H9 (cell line): ENCODE results near the gene ARHGEF25. TPM values are rescaled to one million over a fixed set of nuclear protein-coding genes. Genes with fewer than 3 reads are reported as not detected.

Experiments
- DNase-seq: peaks from one replicate; pipeline ENCODE4 v3.0.0-alpha.2; 2017
- H2AFZ ChIP-seq: one replicate; pipeline ENCODE4 v1.6.1; 2013; ENCODE audit warnings: mild to moderate bottlenecking, low read length, control low read depth, moderate library complexity
- H2AK5ac ChIP-seq: 2 replicates; pipeline ENCODE4 v1.6.1; 2013; ENCODE audit warnings: low read length, control low read depth, mixed read lengths; ENCODE audit not compliant: insufficient read length
- H2BK120ac ChIP-seq: one replicate; pipeline ENCODE4 v1.6.1; 2013; ENCODE audit warnings: low read depth, mild to moderate bottlenecking, low read length, control low read depth, inconsistent platforms; ENCODE audit not compliant: poor library complexity, severe bottlenecking
- H2BK12ac ChIP-seq: 2 replicates; pipeline ENCODE4 v1.6.1; 2013; ENCODE audit warnings: low read length, control low read depth, mixed read lengths, low read depth; ENCODE audit not compliant: insufficient read length
- H2BK15ac ChIP-seq: 2 replicates; pipeline ENCODE4 v1.6.1; 2013; ENCODE audit warnings: low read depth, low read length, control low read depth
- H2BK20ac ChIP-seq: one replicate; pipeline ENCODE4 v1.6.1; 2013; ENCODE audit warnings: low read depth, mild to moderate bottlenecking, low read length, control low read depth, inconsistent platforms; ENCODE audit not compliant: poor library complexity, severe bottlenecking
- H2BK5ac ChIP-seq: 2 replicates; pipeline ENCODE4 v1.6.1; 2013; ENCODE audit warnings: low read length, control low read depth, mixed read lengths; ENCODE audit not compliant: insufficient read length
- H3K14ac ChIP-seq: 2 replicates; pipeline ENCODE4 v1.6.1; 2013; ENCODE audit warnings: low read length, control low read depth; ENCODE audit not compliant: insufficient read depth
- H3K18ac ChIP-seq: 2 replicates; pipeline ENCODE4 v1.6.1; 2013; ENCODE audit warnings: low read depth, mild to moderate bottlenecking, mixed read lengths, low read length, control low read depth; ENCODE audit not compliant: insufficient read length
- H3K23ac ChIP-seq: 2 replicates; pipeline ENCODE4 v1.6.1; 2013; ENCODE audit warnings: low read length, control low read depth, mixed read lengths, low read depth; ENCODE audit not compliant: insufficient read length
- H3K23me2 ChIP-seq: 2 replicates; pipeline ENCODE4 v1.6.1; 2013; ENCODE audit warnings: low read depth, mild to moderate bottlenecking, mixed read lengths, low read length, control low read depth; ENCODE audit not compliant: insufficient read length, poor library complexity, severe bottlenecking
- H3K27ac ChIP-seq: 2 replicates; pipeline ENCODE4 v1.5.1; 2013; ENCODE audit warnings: low read length, control low read depth, mixed read lengths, low read depth; ENCODE audit not compliant: insufficient read length
- H3K27me3 ChIP-seq: 2 replicates; pipeline ENCODE4 v1.6.1; 2013; ENCODE audit warnings: low read length, control low read depth, inconsistent platforms; ENCODE audit not compliant: insufficient read depth
- H3K4ac ChIP-seq: 2 replicates; pipeline ENCODE4 v1.6.1; 2013; ENCODE audit warnings: low read depth, mild to moderate bottlenecking, control low read depth, inconsistent platforms, low read length, moderate library complexity
- H3K4me1 ChIP-seq: 2 replicates; pipeline ENCODE4 v1.6.1; 2013; ENCODE audit warnings: low read length, control low read depth, inconsistent platforms; ENCODE audit not compliant: insufficient read depth
- H3K4me2 ChIP-seq: 2 replicates; pipeline ENCODE4 v1.6.1; 2013; ENCODE audit warnings: low read length, control low read depth, mixed read lengths; ENCODE audit not compliant: insufficient read length, insufficient read depth
- H3K56ac ChIP-seq: 2 replicates; pipeline ENCODE4 v1.6.1; 2013; ENCODE audit warnings: low read depth, mild to moderate bottlenecking, mixed read lengths, low read length, control low read depth; ENCODE audit not compliant: insufficient read length
- H3K79me1 ChIP-seq: 2 replicates; pipeline ENCODE4 v1.6.1; 2013; ENCODE audit warnings: low read depth, mild to moderate bottlenecking, moderate library complexity, low read length, control low read depth, inconsistent platforms; ENCODE audit not compliant: insufficient read depth, poor library complexity, severe bottlenecking
- H3K79me2 ChIP-seq: 2 replicates; pipeline ENCODE4 v1.6.1; 2013; ENCODE audit warnings: low read length, control low read depth, inconsistent platforms; ENCODE audit not compliant: insufficient read depth
- H3K9ac ChIP-seq: 2 replicates; pipeline ENCODE4 v1.6.1; 2013; ENCODE audit warnings: low read length, control low read depth, mixed read lengths; ENCODE audit not compliant: insufficient read length; ENCODE audit errors: extremely low read depth
- H3K9me3 ChIP-seq: one replicate; pipeline ENCODE4 v1.6.1; 2013; ENCODE audit warnings: low read depth, low read length, inconsistent platforms; ENCODE audit not compliant: control insufficient read depth
- H3T11ph ChIP-seq: one replicate; pipeline ENCODE4 v1.6.1; 2013; ENCODE audit warnings: mild to moderate bottlenecking, low read length, control low read depth, inconsistent platforms
- H4K20me1 ChIP-seq: one replicate; pipeline ENCODE4 v1.6.1; 2013; ENCODE audit not compliant: control insufficient read depth, insufficient read length, insufficient read depth
- H4K5ac ChIP-seq: 2 replicates; pipeline ENCODE4 v1.6.1; 2013; ENCODE audit warnings: low read depth, mild to moderate bottlenecking, mixed read lengths, low read length, control low read depth; ENCODE audit not compliant: insufficient read length
- H4K8ac ChIP-seq: replicated peaks from 2 replicates; pipeline ENCODE4 v1.6.1; 2013; ENCODE audit warnings: low read length, control low read depth, mixed read lengths, low read depth; ENCODE audit not compliant: insufficient read length
- H4K91ac ChIP-seq: 2 replicates; pipeline ENCODE4 v1.6.1; 2013; ENCODE audit warnings: low read depth, mild to moderate bottlenecking, moderate library complexity, mixed read lengths, low read length, control low read depth; ENCODE audit not compliant: insufficient read length
- H3K27ac Mint-ChIP-seq, 3 experiments: 2 replicates in 2 of 3; 3 replicates in 1 of 3; pipeline ENCODE4 v1.8.0; 2020 to 2021; ENCODE audit warnings: mixed read lengths in 3 of 3, mild to moderate bottlenecking in 1 of 3, moderate library complexity in 1 of 3
- H3K27me3 Mint-ChIP-seq: 2 replicates; pipeline ENCODE4 v1.8.0; 2021; ENCODE audit warnings: low read depth, mild to moderate bottlenecking, moderate library complexity, mixed read lengths
- H3K36me3 Mint-ChIP-seq, 3 experiments: 2 replicates in 2 of 3; 3 replicates in 1 of 3; pipeline ENCODE4 v1.8.0; 2020 to 2021; ENCODE audit warnings: low read depth in 3 of 3, mixed read lengths in 3 of 3; ENCODE audit not compliant: insufficient read depth in 1 of 3
- H3K4me1 Mint-ChIP-seq, 2 experiments: 2 replicates each; pipeline ENCODE4 v1.8.0; 2020; ENCODE audit warnings: mixed read lengths in 2 of 2
- H3K4me3 Mint-ChIP-seq, 2 experiments: 2 replicates in 1 of 2; 3 replicates in 1 of 2; pipeline ENCODE4 v1.8.0; 2020 to 2021; ENCODE audit warnings: mild to moderate bottlenecking in 2 of 2, mixed read lengths in 2 of 2, moderate library complexity in 1 of 2
- H3K9me3 Mint-ChIP-seq, 2 experiments: 2 replicates in 1 of 2; 3 replicates in 1 of 2; pipeline ENCODE4 v1.8.0; 2020; ENCODE audit warnings: mild to moderate bottlenecking in 2 of 2, mixed read lengths in 2 of 2, moderate library complexity in 1 of 2
- CTCF ChIP-seq: fragments of 200-600 bp; sonication (generic); conservative IDR thresholded peaks from 3 replicates; pipeline ENCODE4 v1.8.0; 2021; ENCODE audit warnings: antibody characterized with exemption, mild to moderate bottlenecking
- WGBS: extraction: QIAGEN DNeasy Blood & Tissue Kit; methylation state at CpG from one replicate; pipeline ENCODE4 v1.1.7; 2013; ENCODE audit warnings: missing lambda C conversion rate, low lambda C conversion rate, mixed read lengths; ENCODE audit not compliant: insufficient read length; ENCODE audit errors: extremely low coverage; 5-methylcytosine and 5-hydroxymethylcytosine counted together
- total RNA-seq: library from RNA; stranded (reverse); gene quantifications from 2 replicates; pipeline ENCODE4 v1.2.1, GENCODE V29; 2021

The ARHGEF25 gene
- total RNA-seq, 1 experiment from 2014 or later: 22.6 TPM

- Histone ChIP-seq H3K56ac (no peak overlapping the region), H2BK5ac (no peak overlapping the region), H2BK12ac (no peak overlapping the region), H4K20me1 (no peaks in the 10 kb centered on the region), H3K23ac (no peak overlapping the region), H2BK120ac (no peak overlapping the region), H3K4ac (no peak overlapping the region), H3K27ac (no peak overlapping the region), H3T11ph (no peak overlapping the region), H3K9ac (no peak overlapping the region), H4K91ac (no peak overlapping the region), H2BK15ac (no peak overlapping the region), H3K27me3 (no peaks in the 10 kb centered on the region), H2BK20ac (no peak overlapping the region), H3K23me2 (peaks cover 34% of the 10 kb centered on the region), H2AK5ac (no peak overlapping the region), H4K8ac (no peak overlapping the region), H4K5ac (no peak overlapping the region), H3K18ac (no peak overlapping the region), H3K79me2 (no peaks in the 10 kb centered on the region), H3K4me1 (peaks cover 3% of the 10 kb centered on the region), H3K79me1 (no peaks in the 10 kb centered on the region), H3K4me2 (no peak overlapping the region), H2AFZ (no peak overlapping the region), H3K9me3 (no peaks in the 10 kb centered on the region), H3K14ac (no peak overlapping the region)
- no peaks in the 10 kb centered on the region; a peak in 1 of 5 replicates for H3K9me3 Mint-ChIP-seq
- H3K36me3 Mint-ChIP-seq: peaks cover 9 to 38% (median 29%) of the 10 kb centered on the region in 3 experiments
- no peak for TF ChIP-seq CTCF
- H3K27me3 Mint-ChIP-seq: peaks cover 7% of the 10 kb centered on the region
- H3K27ac Mint-ChIP-seq: no peak overlapping the region
- no CpG with 5 or more reads among the region's 2 CpGs for WGBS
- peaks cover 37 to 40% of the 10 kb centered on the region in 2 experiments for H3K4me1 Mint-ChIP-seq
- DNase-seq: no peak
- H3K4me3 Mint-ChIP-seq: peak overlapping the region; percentile 31 to 90; a peak in 2 of 5 replicates
Measured at GRCh38 chr12:57606399-57606798, 4.8 kb upstream of the ARHGEF25 start.
